Measurements from ENCODE around the gene CANX.
"Not testable (repeated sequence)": the region's sequence is repeated elsewhere in the genome, so short reads cannot be mapped to it uniquely, and the experiment has no call there.

The CANX gene

GRCh38 chr5:179697993-179698934 is 503 bp upstream of the CANX start:
- DNase-seq (ENCODE audit: low spot score), result peak; percentile 99

GRCh38 chr5:179699616-179700237 is 960 bp downstream of the CANX start:
- peak; percentile 49 for DNase-seq (ENCODE audit: low spot score)

GRCh38 chr5:179700401-179700918 is 1.7 kb downstream of the CANX start:
- peak; percentile 16 for DNase-seq (ENCODE audit: low spot score)

- DNase-seq (ENCODE audit: low spot score), result no peak
Measured at GRCh38 chr5:179716286-179716685, 17.5 kb downstream of the CANX start.

GRCh38 chr5:179720222-179720621 is 21.5 kb downstream of the CANX start:
- DNase-seq (ENCODE audit: low spot score), result no peak

GRCh38 chr5:179724163-179724562 is 25.4 kb downstream of the CANX start:
- DNase-seq (ENCODE audit: low spot score), result no peak

GRCh38 chr5:179727106-179727505 is 28.3 kb downstream of the CANX start:
- no peak for DNase-seq (ENCODE audit: low spot score)

GRCh38 chr5:179729303-179729702 is 30.5 kb downstream of the CANX start:
- DNase-seq (ENCODE audit: low spot score), result no peak

GRCh38 chr5:179729727-179730126 is 31.0 kb downstream of the CANX start:
- no peak for DNase-seq (ENCODE audit: low spot score)

- DNase-seq (ENCODE audit: low spot score), result no peak
Measured at GRCh38 chr5:179730356-179730755, 31.6 kb downstream of the CANX start.

GRCh38 chr5:179730852-179731251 is 32.1 kb downstream of the CANX start:
- DNase-seq (ENCODE audit: low spot score), result no peak

GRCh38 chr5:179731791-179732411 is 33.1 kb downstream of the CANX start:
- DNase-seq (ENCODE audit: low spot score), result peak; percentile 63

- peak; percentile 99 for DNase-seq (ENCODE audit: low spot score)
Measured at GRCh38 chr5:179732412-179732917, 33.7 kb downstream of the CANX start, which contains the start of gene MAML1. Gene MAML1 (plus strand): TSS chr5:179732822. CDS start chr5:179733113, 291 bp downstream.

GRCh38 chr5:179732918-179733771 is 34.4 kb downstream of the CANX start:
- DNase-seq (ENCODE audit: low spot score), result peak; percentile 74

- DNase-seq (ENCODE audit: low spot score), result no peak
Measured at GRCh38 chr5:179733772-179734126, 35.0 kb downstream of the CANX start.

GRCh38 chr5:179734536-179735164 is 35.9 kb downstream of the CANX start:
- DNase-seq (ENCODE audit: low spot score), result no peak

- no peak for DNase-seq (ENCODE audit: low spot score)
Measured at GRCh38 chr5:179738742-179739141, 40.0 kb downstream of the CANX start.

GRCh38 chr5:179744106-179744505 is 45.3 kb downstream of the CANX start:
- DNase-seq (ENCODE audit: low spot score), result not testable (repeated sequence)

- no peak for DNase-seq (ENCODE audit: low spot score)
Measured at GRCh38 chr5:179746872-179747271, 48.1 kb downstream of the CANX start.

- no peak for DNase-seq (ENCODE audit: low spot score)
Measured at GRCh38 chr5:179747811-179748210, 49.0 kb downstream of the CANX start.
